Fibroblast of lung (primary cell): Measurements from ENCODE around the gene FAM227A. TPM values are rescaled to one million over a fixed set of nuclear protein-coding genes. Genes with fewer than 3 reads are reported as not detected.

Experiments used
- DNase-seq, 2 donors: peaks; one replicate each; pipeline versions ENCODE4 v3.0.0 to v3.0.0-alpha.2; 2010; ENCODE audit warnings: low read depth in 2 of 2
- H2AFZ ChIP-seq: 2 replicates; pipeline ENCODE4 v1.5.1; 2012; ENCODE audit warnings: low read length, control low read depth, inconsistent platforms
- H3K27ac ChIP-seq: 2 replicates; pipeline ENCODE4 v1.5.1; 2011; ENCODE audit warnings: low read length, control low read depth; ENCODE audit not compliant: insufficient read depth
- H3K27me3 ChIP-seq: 2 replicates; pipeline ENCODE4 v1.5.1; 2011; ENCODE audit warnings: mild to moderate bottlenecking, low read length; ENCODE audit not compliant: control insufficient read depth, insufficient read depth
- H3K36me3 ChIP-seq: 2 replicates; pipeline ENCODE4 v1.5.1; 2011; ENCODE audit warnings: low read length; ENCODE audit not compliant: control insufficient read depth, insufficient read depth
- H3K4me1 ChIP-seq: 2 replicates; pipeline ENCODE4 v1.5.1; 2011; ENCODE audit warnings: low read length; ENCODE audit not compliant: control insufficient read depth, insufficient read depth; ENCODE audit errors: extremely low read depth
- H3K4me2 ChIP-seq: 2 replicates; pipeline ENCODE4 v1.5.1; 2011; ENCODE audit warnings: low read length, control low read depth; ENCODE audit not compliant: insufficient read depth; ENCODE audit errors: extremely low read depth
- H3K4me3 ChIP-seq, 4 experiments: fragments of 200-600 bp in 1 of 4; sonication (generic) in 1 of 4; replicated peaks in 1 of 4; 2 replicates each; pipeline ENCODE4 v1.5.1; 2011 to 2016; ENCODE audit warnings: low read length in 4 of 4, low read depth in 3 of 4, mild to moderate bottlenecking in 3 of 4, control low read depth in 2 of 4, inconsistent platforms in 1 of 4, mixed read lengths in 1 of 4; ENCODE audit not compliant: insufficient read depth in 1 of 4; ENCODE audit errors: control extremely low read depth in 1 of 4
- H3K79me2 ChIP-seq: 2 replicates; pipeline ENCODE4 v1.5.1; 2012; ENCODE audit warnings: mild to moderate bottlenecking, low read length, inconsistent platforms; ENCODE audit not compliant: control insufficient read depth, insufficient read depth
- H3K9ac ChIP-seq: 2 replicates; pipeline ENCODE4 v1.5.1; 2011; ENCODE audit warnings: mild to moderate bottlenecking, low read length, control low read depth; ENCODE audit not compliant: insufficient read depth
- H3K9me3 ChIP-seq: 2 replicates; pipeline ENCODE4 v1.5.1; 2012; ENCODE audit warnings: low read depth, low read length; ENCODE audit not compliant: control insufficient read depth, insufficient read depth
- H4K20me1 ChIP-seq: 2 replicates; pipeline ENCODE4 v1.5.1; 2011; ENCODE audit warnings: low read length; ENCODE audit not compliant: control insufficient read depth, insufficient read depth; ENCODE audit errors: extremely low read depth
- CTCF ChIP-seq, 2 donors: IDR thresholded peaks in 1 of 2; conservative IDR thresholded peaks in 1 of 2; 1 replicate in 1 of 2; 2 replicates in 1 of 2; pipeline ENCODE4 v1.5.1; 2011 to 2012; ENCODE audit warnings: low read length in 2 of 2, control low read depth in 1 of 2, inconsistent platforms in 1 of 2, low read depth in 1 of 2, mild to moderate bottlenecking in 1 of 2
- EZH2 ChIP-seq: IDR thresholded peaks from 2 replicates; pipeline ENCODE4 v1.5.1; 2012; ENCODE audit warnings: low read length, control low read depth, mild to moderate bottlenecking; ENCODE audit errors: missing control alignments
- polyA plus RNA-seq, 2 donors: library from polyadenylated mRNA; depleted of rRNA in 1 of 2; stranded (reverse) in 1 of 2; unstranded in 1 of 2; fragments of >200 nt; gene quantifications; 2 replicates each; pipeline ENCODE4 v1.2.1, GENCODE V29; 2011 to 2012; ENCODE audit warnings: missing spikeins in 1 of 2
- total RNA-seq: library from RNA; depleted of rRNA; stranded (reverse); fragments of >200 nt; gene quantifications from 2 replicates; pipeline ENCODE4 v1.2.1, GENCODE V29; 2014

The FAM227A gene
- total and polyA plus RNA-seq, 2 donors (not counting 1 experiment from before 2014, with no cell fraction given), result 0.66 to 0.69 TPM

- H3K9ac ChIP-seq, result no peak overlapping the region
- peak overlapping the region; percentile 5 for H2AFZ ChIP-seq
- H3K4me3 ChIP-seq, result peak overlapping the region in 2 of 4 experiments; percentile 51 to 60
- no peaks in the 10 kb centered on the region for H3K27me3 ChIP-seq
- H3K4me2 ChIP-seq, result peak overlapping the region; percentile 60
- H3K36me3 ChIP-seq, result no peaks in the 10 kb centered on the region
- H4K20me1 ChIP-seq, result no peaks in the 10 kb centered on the region
- peaks cover 9% of the 10 kb centered on the region for H3K4me1 ChIP-seq
- no peaks in the 10 kb centered on the region for H3K9me3 ChIP-seq
- peaks cover 41% of the 10 kb centered on the region for H3K79me2 ChIP-seq
- no peak for TF ChIP-seq CTCF (conservative IDR thresholded peaks at IDR 0.05 in 1 of 2, IDR thresholded peaks at IDR 0.05 in 1 of 2; ENCODE audit: low read depth in 1 of 2, low read length in 2 of 2)
- no peak for TF ChIP-seq EZH2
- H3K27ac ChIP-seq, result peak overlapping the region; percentile 23
- DNase-seq, result no peak
Observed at GRCh38 chr22:38704654-38705234, 48.6 kb upstream of the FAM227A start.

GRCh38 chr22:38700789-38701628, 44.8 kb upstream of the FAM227A start, which contains the start of gene JOSD1:
TSS of gene JOSD1 (minus strand) at chr22:38700943. CDS start at chr22:38699987, 956 bp downstream.
- Histone ChIP-seq H3K36me3 (no peaks in the 10 kb centered on the region), H3K4me3 (peak within 1 kb of the TSS; percentile 60 to 92 (median 73)), H3K4me1 (peaks cover 18% of the 10 kb centered on the region), H3K4me2 (peak within 1 kb of the TSS; percentile 98), H3K9me3 (no peaks in the 10 kb centered on the region), H2AFZ (peak within 1 kb of the TSS; percentile 4), H3K27ac (peak within 1 kb of the TSS; percentile 89), H3K79me2 (peaks cover 36% of the 10 kb centered on the region), H3K27me3 (no peaks in the 10 kb centered on the region), H4K20me1 (no peaks in the 10 kb centered on the region), H3K9ac (peak within 1 kb of the TSS; percentile 90)
- DNase-seq, result peak; percentile 92 to 95
- TF ChIP-seq CTCF (conservative IDR thresholded peaks at IDR 0.05 in 1 of 2, IDR thresholded peaks at IDR 0.05 in 1 of 2; ENCODE audit: low read depth in 1 of 2, low read length in 2 of 2) (no peak), EZH2 (no peak)

- peaks cover 18% of the 10 kb centered on the region for H3K4me1 ChIP-seq
- TF ChIP-seq CTCF (conservative IDR thresholded peaks at IDR 0.05 in 1 of 2, IDR thresholded peaks at IDR 0.05 in 1 of 2; ENCODE audit: low read depth in 1 of 2, low read length in 2 of 2) (no peak), EZH2 (no peak)
- H2AFZ ChIP-seq, result no peak overlapping the region
- H3K9ac ChIP-seq, result peak overlapping the region; percentile 90
- H3K27ac ChIP-seq, result peak overlapping the region; percentile 89
- H3K4me3 ChIP-seq, result peak overlapping the region; percentile 43 to 92 (median 73)
- peaks cover 42% of the 10 kb centered on the region for H3K79me2 ChIP-seq
- peak overlapping the region; percentile 98 for H3K4me2 ChIP-seq
- DNase-seq, result peak in 1 of 2 donors; percentile 56
- no peaks in the 10 kb centered on the region for H3K9me3 ChIP-seq
- H4K20me1 ChIP-seq, result no peaks in the 10 kb centered on the region
- no peaks in the 10 kb centered on the region for H3K36me3 ChIP-seq
- H3K27me3 ChIP-seq, result no peaks in the 10 kb centered on the region
Observed at GRCh38 chr22:38700270-38700788, 44.1 kb upstream of the FAM227A start.
